ENCODE results near the gene RAB35. TPM values are rescaled to one million over a fixed set of nuclear protein-coding genes. Genes with fewer than 3 reads are reported as not detected.

The RAB35 gene
- total RNA-seq, 1 donor from 2014 or later = 32.8 TPM

DNA sequence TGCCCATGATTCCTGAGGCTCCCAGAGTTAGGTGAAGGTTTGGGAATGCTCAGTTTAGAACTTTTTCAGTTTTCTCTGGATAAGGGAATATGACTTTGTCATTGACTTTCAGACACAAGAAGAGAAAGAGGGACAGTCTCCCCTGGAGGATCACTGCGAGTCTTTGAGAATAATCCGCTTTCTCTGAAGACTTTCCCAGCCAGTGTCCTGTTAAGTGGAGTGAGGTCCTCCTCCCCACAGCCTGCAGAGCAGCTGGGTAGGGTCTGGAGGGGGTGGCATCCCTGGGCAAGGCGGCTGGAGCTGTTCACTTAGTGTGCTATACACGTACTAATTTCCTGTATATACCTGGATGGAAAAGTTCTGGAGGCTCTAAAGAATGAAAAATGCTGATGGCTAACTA lies 8.5 kb upstream of the RAB35 start:
- Histone ChIP-seq H3K36me3 (ENCODE audit: control insufficient read depth, insufficient read depth, low read length) (peaks cover 2% of the 10 kb centered on the region), H3K27me3 (ENCODE audit: control insufficient read depth, insufficient read depth, low read length) (no peaks in the 10 kb centered on the region), H3K4me3 (ENCODE audit: low read depth, low read length) (no peak overlapping the region)
- DNase-seq (ENCODE audit: low read depth) = no peak
- TF ChIP-seq, protein P1, sequence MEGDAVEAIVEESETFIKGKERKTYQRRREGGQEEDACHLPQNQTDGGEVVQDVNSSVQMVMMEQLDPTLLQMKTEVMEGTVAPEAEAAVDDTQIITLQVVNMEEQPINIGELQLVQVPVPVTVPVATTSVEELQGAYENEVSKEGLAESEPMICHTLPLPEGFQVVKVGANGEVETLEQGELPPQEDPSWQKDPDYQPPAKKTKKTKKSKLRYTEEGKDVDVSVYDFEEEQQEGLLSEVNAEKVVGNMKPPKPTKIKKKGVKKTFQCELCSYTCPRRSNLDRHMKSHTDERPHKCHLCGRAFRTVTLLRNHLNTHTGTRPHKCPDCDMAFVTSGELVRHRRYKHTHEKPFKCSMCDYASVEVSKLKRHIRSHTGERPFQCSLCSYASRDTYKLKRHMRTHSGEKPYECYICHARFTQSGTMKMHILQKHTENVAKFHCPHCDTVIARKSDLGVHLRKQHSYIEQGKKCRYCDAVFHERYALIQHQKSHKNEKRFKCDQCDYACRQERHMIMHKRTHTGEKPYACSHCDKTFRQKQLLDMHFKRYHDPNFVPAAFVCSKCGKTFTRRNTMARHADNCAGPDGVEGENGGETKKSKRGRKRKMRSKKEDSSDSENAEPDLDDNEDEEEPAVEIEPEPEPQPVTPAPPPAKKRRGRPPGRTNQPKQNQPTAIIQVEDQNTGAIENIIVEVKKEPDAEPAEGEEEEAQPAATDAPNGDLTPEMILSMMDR (IDR thresholded peaks at IDR 0.05; ENCODE audit: insufficient read depth, low read length, poor library complexity, severe bottlenecking) = no peak

DNA sequence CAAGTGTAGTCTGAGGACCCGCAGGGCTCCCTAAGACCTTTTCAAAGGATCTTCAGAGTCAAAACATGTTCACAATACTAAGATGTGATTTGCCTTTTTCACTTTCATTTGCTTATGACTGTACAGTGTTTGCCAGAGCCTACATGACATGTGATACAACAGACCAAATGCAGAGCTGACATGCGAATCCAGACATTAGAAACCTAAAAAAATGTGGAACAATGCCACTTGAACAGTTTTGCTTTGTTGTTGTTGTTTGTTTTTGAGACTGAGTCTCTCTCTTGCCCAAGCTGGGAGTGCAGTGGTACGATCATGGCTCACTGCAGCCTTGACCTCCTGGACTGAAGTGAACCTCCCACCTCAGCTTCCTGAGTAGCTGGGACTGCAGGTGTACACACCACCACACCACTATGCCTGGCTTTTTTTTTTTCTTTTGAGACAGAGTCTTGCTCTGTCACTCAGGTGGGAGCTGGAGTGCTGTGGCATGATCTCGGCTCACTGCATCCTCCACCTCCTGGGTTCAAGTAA lies 5.3 kb upstream of the RAB35 start:
- Histone ChIP-seq H3K4me3 (ENCODE audit: low read depth, low read length) (no peak overlapping the region), H3K36me3 (ENCODE audit: control insufficient read depth, insufficient read depth, low read length) (no peaks in the 10 kb centered on the region), H3K27me3 (ENCODE audit: control insufficient read depth, insufficient read depth, low read length) (no peaks in the 10 kb centered on the region)
- TF ChIP-seq, protein P1 (IDR thresholded peaks at IDR 0.05; ENCODE audit: insufficient read depth, low read length, poor library complexity, severe bottlenecking) = no peak
- no peak for DNase-seq (ENCODE audit: low read depth)

DNA sequence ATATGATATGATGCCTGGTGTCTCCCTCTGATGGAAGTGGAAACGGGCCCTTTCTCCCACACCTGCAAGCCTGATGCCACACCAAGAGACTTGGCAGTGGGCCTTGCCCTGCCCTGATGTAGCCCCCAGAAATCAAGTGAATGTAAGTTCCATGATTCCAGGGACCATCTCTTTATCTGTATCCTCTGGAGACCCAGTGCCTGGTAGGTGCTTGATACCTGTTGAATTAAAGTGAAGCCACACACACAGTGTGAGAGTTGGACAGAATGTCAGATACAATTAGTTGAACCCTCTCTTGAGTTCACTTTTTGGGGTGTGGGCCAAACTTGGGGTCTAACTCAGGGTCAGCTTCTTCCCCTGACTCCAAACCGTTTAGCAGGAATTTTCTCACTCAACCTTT lies 4.8 kb upstream of the RAB35 start:
- H3K36me3 ChIP-seq (ENCODE audit: control insufficient read depth, insufficient read depth, low read length) = no peaks in the 10 kb centered on the region
- H3K27me3 ChIP-seq (ENCODE audit: control insufficient read depth, insufficient read depth, low read length) = no peaks in the 10 kb centered on the region
- TF ChIP-seq, protein P1 (IDR thresholded peaks at IDR 0.05; ENCODE audit: insufficient read depth, low read length, poor library complexity, severe bottlenecking) = no peak
- H3K4me3 ChIP-seq (ENCODE audit: low read depth, low read length) = no peak overlapping the region
- DNase-seq (ENCODE audit: low read depth) = no peak

DNA sequence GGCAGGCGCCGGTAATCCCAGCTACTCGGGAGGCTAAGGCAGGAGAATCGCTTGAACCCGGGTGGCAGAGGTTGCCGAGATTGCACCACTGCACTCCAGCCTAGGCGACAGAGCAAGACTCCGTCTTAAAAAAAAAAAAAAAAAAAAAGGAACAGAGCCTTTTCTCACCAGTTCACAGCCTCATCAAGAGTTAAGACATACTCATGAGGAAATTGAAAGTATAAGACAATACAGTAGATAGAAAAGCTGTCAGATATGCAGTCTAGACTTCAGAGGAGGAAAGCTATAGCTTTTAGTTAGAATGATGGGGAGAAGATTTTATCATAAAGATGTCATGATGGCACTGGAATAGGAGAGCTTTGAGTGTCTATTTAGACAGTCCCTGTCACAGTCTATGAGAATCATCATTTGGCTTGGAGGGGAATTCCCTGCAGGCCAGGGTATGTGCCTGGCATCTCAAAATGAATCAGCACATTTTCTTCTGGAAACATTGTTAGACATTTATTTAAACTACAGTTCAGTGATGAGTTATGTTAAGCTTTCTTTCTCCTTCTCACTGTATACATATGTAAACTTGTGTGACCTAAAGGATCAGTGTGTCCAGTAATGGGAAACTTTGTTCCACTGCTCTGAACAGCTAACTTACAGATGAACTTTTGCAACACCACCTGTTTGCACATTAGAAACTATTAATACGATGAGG lies 2.9 kb upstream of the RAB35 start:
- TF ChIP-seq, protein P1 (IDR thresholded peaks at IDR 0.05; ENCODE audit: insufficient read depth, low read length, poor library complexity, severe bottlenecking) = no peak
- Histone ChIP-seq H3K36me3 (ENCODE audit: control insufficient read depth, insufficient read depth, low read length) (no peaks in the 10 kb centered on the region), H3K4me3 (ENCODE audit: low read depth, low read length) (no peak overlapping the region), H3K27me3 (ENCODE audit: control insufficient read depth, insufficient read depth, low read length) (no peaks in the 10 kb centered on the region)
- no peak for DNase-seq (ENCODE audit: low read depth)

DNA sequence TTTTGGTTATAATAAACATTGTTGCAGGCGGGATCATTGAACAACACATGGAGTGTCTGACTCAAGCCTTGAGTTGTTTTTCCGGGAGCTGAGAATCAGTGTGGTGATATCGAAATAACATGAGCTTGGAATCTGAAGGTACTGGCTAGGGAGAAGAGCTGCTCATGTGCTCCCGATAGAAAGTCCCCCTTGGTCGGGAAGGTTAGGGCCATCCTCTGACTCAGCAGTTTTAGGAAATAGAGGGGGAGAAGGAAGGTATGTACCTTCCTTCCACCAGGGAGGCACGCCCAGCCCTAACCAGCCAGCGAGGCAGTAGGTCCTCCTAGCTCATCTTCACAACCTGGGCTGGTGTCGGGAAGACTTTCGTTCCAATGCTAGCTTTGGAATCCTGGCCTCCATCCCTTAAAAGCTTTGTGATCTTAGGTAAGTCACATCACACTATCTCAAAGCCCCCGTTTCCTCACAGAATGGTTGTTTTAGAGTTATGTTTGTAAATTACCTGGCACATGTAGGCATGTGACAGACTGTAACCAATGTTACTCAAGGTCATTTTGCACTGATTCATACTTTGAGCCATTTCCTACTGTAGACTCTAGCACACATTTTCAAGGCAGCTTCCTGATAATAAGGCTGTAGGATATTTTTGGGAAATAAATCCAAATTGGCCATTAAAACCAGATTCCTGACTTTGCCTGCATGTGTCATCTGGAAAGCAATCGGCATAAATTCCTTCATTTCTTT lies 1.9 kb upstream of the RAB35 start:
- H3K36me3 ChIP-seq (ENCODE audit: control insufficient read depth, insufficient read depth, low read length) = no peaks in the 10 kb centered on the region
- peak overlapping the region; percentile 61 for H3K4me3 ChIP-seq (ENCODE audit: low read depth, low read length)
- no peak for DNase-seq (ENCODE audit: low read depth)
- H3K27me3 ChIP-seq (ENCODE audit: control insufficient read depth, insufficient read depth, low read length) = no peaks in the 10 kb centered on the region
- TF ChIP-seq, protein P1 (IDR thresholded peaks at IDR 0.05; ENCODE audit: insufficient read depth, low read length, poor library complexity, severe bottlenecking) = no peak
